Tibial nerve (tissue), 4 donors: Measurements from ENCODE around the gene SETD1B. TPM values are rescaled to one million over a fixed set of nuclear protein-coding genes. Genes with fewer than 3 reads are reported as not detected.
"Not testable (repeated sequence)": the region's sequence is repeated elsewhere in the genome, so short reads cannot be mapped to it uniquely, and the experiment has no call there.

Experiments
- DNase-seq, 2 donors: peaks; one replicate each; pipeline ENCODE4 v3.0.0-alpha.2; 2019; ENCODE audit warnings: low spot score in 2 of 2
- H3K27ac ChIP-seq, 4 donors: fragments of 200-600 bp; sonication (generic) in 3 of 4; one replicate each; pipeline ENCODE4 v1.5.1; 2017 to 2019; ENCODE audit warnings: mild to moderate bottlenecking in 1 of 4
- H3K27me3 ChIP-seq, 2 donors: fragments of 200-600 bp; sonication (generic) in 1 of 2; one replicate each; pipeline versions ENCODE4 v1.5.1 to v1.6.0; 2017 to 2019
- H3K36me3 ChIP-seq, 3 donors: fragments of 200-600 bp; sonication (generic); one replicate each; pipeline ENCODE4 v1.5.1; 2018 to 2019
- H3K4me1 ChIP-seq, 4 donors: fragments of 200-600 bp; sonication (generic) in 3 of 4; one replicate each; pipeline ENCODE4 v1.5.1; 2017 to 2019
- H3K4me3 ChIP-seq, 4 donors: fragments of 200-600 bp; sonication (generic) in 3 of 4; one replicate each; pipeline ENCODE4 v1.5.1; 2017 to 2019; ENCODE audit warnings: mild to moderate bottlenecking in 1 of 4, moderate library complexity in 1 of 4
- H3K9me3 ChIP-seq, 4 donors: fragments of 200-600 bp; sonication (generic) in 3 of 4; one replicate each; pipeline ENCODE4 v1.5.1; 2017 to 2019
- EP300 ChIP-seq, 2 donors: sonication (generic); formaldehyde crosslinking; IDR thresholded peaks; one replicate each; pipeline ENCODE4 v1.6.1; 2017; ENCODE audit warnings: antibody characterized with exemption in 2 of 2, mild to moderate bottlenecking in 1 of 2
- POLR2A ChIP-seq, 2 donors: fragments of 450-650 bp; IDR thresholded peaks; one replicate each; pipeline ENCODE4 v1.6.1; 2017; ENCODE audit warnings: antibody characterized with exemption in 2 of 2, mild to moderate bottlenecking in 2 of 2, moderate library complexity in 2 of 2
- WGBS, 2 donors: methylation state at CpG; one replicate each; pipeline ENCODE4 v1.1.5; 2018; 5-methylcytosine and 5-hydroxymethylcytosine counted together
- total RNA-seq, 4 donors: library from RNA; depleted of rRNA; stranded (reverse); fragments of >200 nt; gene quantifications; one replicate each; pipeline ENCODE4 v1.1.0, GENCODE V29; 2016
- TF ChIP-seq, protein P1 (sequence below), 5 experiments: fragments of 200-600 bp in 3 of 5; fragments of 450-650 bp in 2 of 5; sonication (generic) in 3 of 5; IDR thresholded peaks; one replicate each; pipeline ENCODE4 v1.5.1; 2016 to 2019; ENCODE audit warnings: antibody characterized with exemption in 5 of 5, mild to moderate bottlenecking in 3 of 5, moderate library complexity in 2 of 5

The SETD1B gene
- total RNA-seq, 4 donors from 2014 or later = 9.4 to 18.3 (median 12.2) TPM

DNA sequence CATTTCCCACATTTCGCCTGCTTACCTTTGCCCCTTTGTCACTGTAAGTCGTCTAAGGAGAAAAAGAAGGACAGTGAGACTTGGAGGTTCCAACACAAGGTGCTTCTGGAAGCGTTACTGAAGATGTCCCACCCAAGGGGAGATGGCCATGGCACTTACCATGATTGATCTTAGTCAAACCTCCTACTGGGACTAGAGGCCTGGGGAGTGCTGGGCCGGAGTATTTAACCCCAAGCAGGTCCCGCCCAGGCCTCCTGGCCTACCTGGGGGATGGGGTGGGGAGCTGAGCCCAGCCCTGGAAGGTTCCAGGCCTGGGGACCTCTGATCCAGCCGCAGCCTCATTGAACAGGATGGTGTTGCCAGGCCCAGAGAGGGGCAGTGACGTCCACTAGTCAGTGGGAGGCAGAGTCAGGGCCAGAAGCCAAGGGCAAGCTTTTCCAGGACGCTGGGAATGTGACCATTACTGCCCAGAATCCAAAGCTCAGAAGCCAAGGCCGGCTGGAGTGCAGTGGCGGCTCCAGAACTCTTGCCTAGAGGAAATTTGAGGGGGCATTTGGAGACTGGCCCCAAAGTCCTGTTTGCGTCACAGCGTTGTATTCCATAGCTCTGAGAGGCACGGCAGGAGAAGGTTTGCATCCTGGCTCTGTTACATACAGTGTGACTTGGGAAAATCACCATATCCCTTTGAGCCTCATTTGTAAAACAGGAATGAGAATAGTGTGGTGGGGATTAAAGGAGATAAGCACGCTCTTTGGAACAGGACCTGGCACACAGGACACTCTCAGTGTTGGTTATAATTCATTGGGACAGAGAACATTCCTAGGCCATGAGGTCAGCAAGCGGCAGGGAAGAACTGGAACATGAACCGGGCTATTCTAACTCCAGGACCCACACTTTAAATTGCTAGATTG is 55.1 kb downstream of the SETD1B start, which contains the start of gene HPD:
TSS of gene HPD (minus strand) at position 198 of the 911 bp plus-strand sequence. CDS start at position 162, 36 bp downstream.
- peak within 1 kb of the TSS; percentile 62 to 93 (median 78) for H3K27ac ChIP-seq
- WGBS, 2 donors = 54 to 57% methylated on average over 12 to 16 of the region's 16 CpGs
- peaks cover 3 to 31% (median 8%) of the 10 kb centered on the region in 4 donors for H3K4me1 ChIP-seq
- no peaks in the 10 kb centered on the region for H3K27me3 ChIP-seq
- peak in 1 of 2 donors; percentile 55 for TF ChIP-seq EP300 (IDR thresholded peaks at IDR 0.05)
- TF ChIP-seq, protein P1, sequence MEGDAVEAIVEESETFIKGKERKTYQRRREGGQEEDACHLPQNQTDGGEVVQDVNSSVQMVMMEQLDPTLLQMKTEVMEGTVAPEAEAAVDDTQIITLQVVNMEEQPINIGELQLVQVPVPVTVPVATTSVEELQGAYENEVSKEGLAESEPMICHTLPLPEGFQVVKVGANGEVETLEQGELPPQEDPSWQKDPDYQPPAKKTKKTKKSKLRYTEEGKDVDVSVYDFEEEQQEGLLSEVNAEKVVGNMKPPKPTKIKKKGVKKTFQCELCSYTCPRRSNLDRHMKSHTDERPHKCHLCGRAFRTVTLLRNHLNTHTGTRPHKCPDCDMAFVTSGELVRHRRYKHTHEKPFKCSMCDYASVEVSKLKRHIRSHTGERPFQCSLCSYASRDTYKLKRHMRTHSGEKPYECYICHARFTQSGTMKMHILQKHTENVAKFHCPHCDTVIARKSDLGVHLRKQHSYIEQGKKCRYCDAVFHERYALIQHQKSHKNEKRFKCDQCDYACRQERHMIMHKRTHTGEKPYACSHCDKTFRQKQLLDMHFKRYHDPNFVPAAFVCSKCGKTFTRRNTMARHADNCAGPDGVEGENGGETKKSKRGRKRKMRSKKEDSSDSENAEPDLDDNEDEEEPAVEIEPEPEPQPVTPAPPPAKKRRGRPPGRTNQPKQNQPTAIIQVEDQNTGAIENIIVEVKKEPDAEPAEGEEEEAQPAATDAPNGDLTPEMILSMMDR (IDR thresholded peaks at IDR 0.05) = no peak
- TF ChIP-seq POLR2A (IDR thresholded peaks at IDR 0.05) = no peak
- H3K9me3 ChIP-seq = no peaks in the 10 kb centered on the region
- H3K4me3 ChIP-seq = no peak within 1 kb of the TSS
- peak; percentile 16 to 77 for DNase-seq
- no peaks in the 10 kb centered on the region for H3K36me3 ChIP-seq

DNA sequence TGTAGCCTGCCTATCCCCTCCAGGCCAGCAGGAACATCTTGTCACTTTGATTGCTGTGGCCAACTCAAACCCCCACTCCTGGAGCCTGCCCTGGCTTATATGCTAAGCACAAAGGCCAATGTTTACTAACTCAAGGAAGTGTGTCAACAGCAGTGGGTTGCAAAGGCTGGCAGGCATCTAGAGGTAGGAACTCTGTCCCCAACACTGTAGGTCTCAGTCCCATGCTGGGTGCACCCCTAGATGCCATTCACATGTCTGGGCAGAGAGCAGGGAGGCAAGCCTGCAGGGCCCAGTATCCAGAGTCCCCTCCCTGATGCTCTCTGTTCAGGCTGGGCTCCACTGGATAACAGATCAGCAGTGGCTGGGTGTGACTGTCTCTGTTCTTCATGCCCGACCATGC is 56.4 kb downstream of the SETD1B start:
- H3K27ac ChIP-seq = peak overlapping the region in 1 of 4 donors; percentile 87
- H3K4me1 ChIP-seq = peaks cover 3 to 31% (median 8%) of the 10 kb centered on the region in 4 donors
- no peak overlapping the region for H3K4me3 ChIP-seq
- TF ChIP-seq, protein P1 (IDR thresholded peaks at IDR 0.05) = no peak
- TF ChIP-seq POLR2A (IDR thresholded peaks at IDR 0.05) (no peak), EP300 (IDR thresholded peaks at IDR 0.05) (no peak)
- 100% methylated on average over 1 of the region's 1 CpG; no CpG with 5 or more reads in 1 of the 2 donors for WGBS, 2 donors
- no peaks in the 10 kb centered on the region for H3K9me3 ChIP-seq
- no peaks in the 10 kb centered on the region for H3K36me3 ChIP-seq
- no peaks in the 10 kb centered on the region for H3K27me3 ChIP-seq
- DNase-seq = no peak

DNA sequence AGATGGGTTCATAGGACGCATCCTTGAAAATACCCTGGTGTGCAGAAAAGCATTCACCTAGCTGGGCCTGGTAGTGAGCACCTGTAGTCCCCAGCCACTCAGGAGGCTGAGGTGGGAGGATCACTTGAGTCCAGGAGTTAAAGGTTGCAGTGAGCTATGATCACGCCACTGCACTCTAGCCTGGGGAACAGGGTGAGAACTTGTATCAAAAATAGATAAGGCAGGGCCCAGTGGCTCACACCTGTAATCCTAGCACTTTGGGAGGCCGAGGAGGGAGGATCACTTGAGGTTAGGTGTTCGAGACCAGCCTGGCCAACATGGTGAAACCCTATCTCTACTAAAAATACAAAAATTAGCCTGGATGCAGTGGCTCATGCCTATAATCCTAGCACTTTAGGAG is 56.9 kb downstream of the SETD1B start:
- H3K36me3 ChIP-seq, H3K9me3 ChIP-seq, H3K4me3 ChIP-seq, DNase-seq, H3K27me3 ChIP-seq, H3K27ac ChIP-seq: not testable (repeated sequence)
- peaks cover 3 to 31% (median 8%) of the 10 kb centered on the region in 4 donors for H3K4me1 ChIP-seq
- WGBS, 2 donors = 96 to 97% methylated on average over 3 to 4 of the region's 4 CpGs

DNA sequence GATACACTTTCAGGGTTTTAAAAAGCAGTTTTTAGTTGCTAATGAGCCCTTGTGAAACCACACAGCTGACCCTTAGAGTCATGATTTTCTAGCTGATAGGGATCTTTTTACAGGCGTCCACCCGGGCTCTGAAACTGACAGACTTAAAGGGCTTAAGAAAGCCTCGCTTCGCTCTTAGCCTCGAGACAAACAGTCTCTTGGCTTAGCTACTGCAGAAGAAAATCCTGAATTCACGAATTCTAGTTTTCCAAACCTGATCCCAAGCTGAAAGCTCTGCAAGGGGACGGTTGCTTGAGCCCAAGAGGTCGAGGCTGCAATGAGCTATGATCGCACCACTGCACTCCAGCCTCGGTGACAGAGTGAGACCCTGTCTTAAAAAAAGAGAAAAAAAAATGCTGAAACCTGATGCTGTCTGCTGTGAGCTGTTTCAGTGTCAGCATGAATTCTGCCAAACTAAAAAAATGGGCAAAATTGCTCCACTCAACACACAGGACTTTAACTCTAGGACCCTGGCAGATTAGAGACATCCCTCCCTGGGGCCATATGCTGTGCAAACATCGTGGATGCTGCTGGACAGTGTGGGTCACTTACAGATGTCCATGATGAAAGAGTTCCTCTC is 57.9 kb downstream of the SETD1B start:
- Histone ChIP-seq H3K27ac (peak overlapping the region in 1 of 4 donors; percentile 33), H3K9me3 (no peaks in the 10 kb centered on the region), H3K4me1 (peaks cover 3 to 31% (median 8%) of the 10 kb centered on the region in 4 donors), H3K36me3 (no peaks in the 10 kb centered on the region), H3K4me3 (no peak overlapping the region), H3K27me3 (no peaks in the 10 kb centered on the region)
- 25 to 34% methylated on average over 11 of the region's 11 CpGs for WGBS, 2 donors
- no peak for DNase-seq
- TF ChIP-seq, protein P1 (IDR thresholded peaks at IDR 0.05) = no peak
- peak in 1 of 2 donors; percentile 16 for TF ChIP-seq POLR2A (IDR thresholded peaks at IDR 0.05)

DNA sequence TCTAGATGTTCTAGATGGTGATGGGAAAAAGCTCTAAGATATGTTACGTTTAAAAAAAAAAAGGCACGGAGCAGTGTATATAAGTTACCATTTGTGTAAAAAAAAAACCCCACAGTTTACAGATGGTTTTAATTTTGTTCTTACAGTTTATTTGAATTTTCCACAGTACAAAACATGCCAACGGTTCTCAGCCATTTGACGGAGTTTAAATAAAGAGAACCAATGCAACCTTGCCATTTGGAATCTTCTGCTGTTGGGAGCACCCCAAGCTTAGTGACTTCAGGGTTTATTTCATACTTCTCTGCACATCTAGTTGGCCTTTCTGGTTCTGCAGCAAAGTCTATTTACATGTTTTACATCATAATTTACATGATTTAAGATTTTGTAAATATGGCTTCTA is 62.5 kb downstream of the SETD1B start:
- H3K36me3 ChIP-seq = no peaks in the 10 kb centered on the region
- no peak for DNase-seq
- H3K27ac ChIP-seq = no peak overlapping the region
- no peaks in the 10 kb centered on the region for H3K27me3 ChIP-seq
- H3K9me3 ChIP-seq = no peaks in the 10 kb centered on the region
- WGBS, 2 donors = 64 to 65% methylated on average over 4 of the region's 4 CpGs
- TF ChIP-seq, protein P1 (IDR thresholded peaks at IDR 0.05) = no peak
- TF ChIP-seq POLR2A (IDR thresholded peaks at IDR 0.05) (no peak), EP300 (IDR thresholded peaks at IDR 0.05) (no peak)
- no peak overlapping the region for H3K4me3 ChIP-seq
- peaks cover 0 to 8% (median 0%) of the 10 kb centered on the region in 4 donors for H3K4me1 ChIP-seq

DNA sequence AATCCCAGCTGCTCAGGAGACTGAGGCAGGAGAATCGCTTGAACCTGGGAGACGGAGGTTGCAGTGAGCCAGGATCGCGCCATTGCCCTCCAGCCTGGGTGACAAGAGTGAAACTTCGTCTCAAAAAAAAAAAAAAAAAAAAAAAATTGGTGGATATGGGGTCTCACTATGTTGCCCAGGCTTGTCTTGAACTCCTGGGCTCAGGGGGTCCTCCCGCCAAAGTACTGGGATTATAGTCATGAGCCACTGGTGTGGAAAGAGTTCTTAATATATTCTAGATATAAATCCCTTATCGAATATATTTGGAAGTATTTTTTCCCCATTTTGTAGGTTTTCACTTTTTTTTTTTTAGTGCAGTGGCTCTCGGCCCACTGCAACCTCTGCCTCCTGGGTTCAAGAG is 65.4 kb downstream of the SETD1B start:
- WGBS, 2 donors = 96 to 97% methylated on average over 8 of the region's 8 CpGs

More for the DNA sequence above, 65.4 kb downstream of the SETD1B start:
- H3K9me3 ChIP-seq, H3K36me3 ChIP-seq, H3K27ac ChIP-seq, H3K27me3 ChIP-seq, H3K4me3 ChIP-seq, H3K4me1 ChIP-seq, DNase-seq: not testable (repeated sequence)
